Stimulated activated naive CD4-positive, alpha-beta T cell treated with Interleukin-2 at 50 U/mL for 16 hours (primary cell): ENCODE results near the gene CEBPZOS.

Source experiments
- DNase-seq: peaks from one replicate; lab custom pipeline; 2025; lab: John Stamatoyannopoulos, UW

CEBPZOS gene

GRCh38 chr2:37232131-37232933 is 36.0 kb downstream of the CEBPZOS start:
- DNase-seq = peak; percentile 28

GRCh38 chr2:37243435-37243834 is 47.1 kb downstream of the CEBPZOS start:
- DNase-seq = no peak

DNA sequence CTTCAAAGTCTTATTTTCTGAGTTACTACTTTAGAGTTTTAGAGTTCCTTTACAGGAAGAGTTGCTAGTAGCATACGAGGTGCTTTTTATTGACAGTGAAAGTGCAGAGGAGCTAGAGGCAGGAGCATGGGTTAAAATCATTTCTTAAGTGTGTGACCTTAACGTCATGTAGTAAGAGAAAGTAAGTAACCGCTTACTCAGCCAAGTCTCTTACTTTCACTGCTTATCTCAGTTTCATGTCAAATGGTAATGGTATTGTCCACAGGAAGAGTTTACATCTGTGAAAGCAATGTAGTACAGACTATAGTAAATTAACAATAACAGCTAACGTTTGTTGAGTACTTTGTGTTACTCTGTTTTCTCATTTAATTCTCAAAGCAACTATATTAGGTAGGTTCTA is 47.7 kb downstream of the CEBPZOS start:
- DNase-seq = no peak

DNA sequence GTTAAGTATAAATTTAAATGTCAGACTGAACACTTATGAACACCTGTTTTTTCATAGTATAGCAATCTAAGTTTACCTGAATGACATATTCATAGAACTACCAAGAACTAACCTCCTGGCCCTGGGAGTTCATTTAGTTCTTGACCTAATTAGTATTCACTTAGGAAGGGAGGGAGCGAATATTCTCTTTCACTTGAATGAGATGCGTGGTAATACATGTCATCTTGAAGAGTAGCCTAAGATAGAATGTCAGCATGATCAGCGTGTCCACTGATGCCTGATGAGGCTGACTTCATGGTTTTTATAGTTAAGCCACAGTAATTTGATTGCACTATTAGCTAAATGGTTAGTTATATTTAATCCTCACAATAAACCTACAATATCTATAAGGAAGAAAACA is 48.5 kb downstream of the CEBPZOS start:
- DNase-seq = no peak

DNA sequence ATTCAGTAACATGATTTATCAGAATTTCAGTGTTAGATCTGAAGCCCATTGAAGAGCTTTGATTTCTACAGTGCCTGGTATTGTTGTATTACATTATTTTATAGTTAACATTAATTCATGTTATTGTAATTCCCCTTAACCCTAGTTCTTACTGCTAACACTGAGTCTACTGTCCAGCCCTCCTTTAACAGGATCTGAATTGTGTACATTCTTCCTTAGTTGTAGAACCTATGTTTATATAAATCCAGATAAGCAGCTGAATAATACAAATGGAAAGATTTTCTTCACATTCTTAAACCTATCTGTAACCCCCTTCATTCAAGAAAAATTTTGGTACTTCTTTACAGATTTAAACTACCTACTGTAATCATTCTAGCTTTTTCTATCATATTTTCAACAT is 49.9 kb downstream of the CEBPZOS start:
- no peak for DNase-seq

DNA sequence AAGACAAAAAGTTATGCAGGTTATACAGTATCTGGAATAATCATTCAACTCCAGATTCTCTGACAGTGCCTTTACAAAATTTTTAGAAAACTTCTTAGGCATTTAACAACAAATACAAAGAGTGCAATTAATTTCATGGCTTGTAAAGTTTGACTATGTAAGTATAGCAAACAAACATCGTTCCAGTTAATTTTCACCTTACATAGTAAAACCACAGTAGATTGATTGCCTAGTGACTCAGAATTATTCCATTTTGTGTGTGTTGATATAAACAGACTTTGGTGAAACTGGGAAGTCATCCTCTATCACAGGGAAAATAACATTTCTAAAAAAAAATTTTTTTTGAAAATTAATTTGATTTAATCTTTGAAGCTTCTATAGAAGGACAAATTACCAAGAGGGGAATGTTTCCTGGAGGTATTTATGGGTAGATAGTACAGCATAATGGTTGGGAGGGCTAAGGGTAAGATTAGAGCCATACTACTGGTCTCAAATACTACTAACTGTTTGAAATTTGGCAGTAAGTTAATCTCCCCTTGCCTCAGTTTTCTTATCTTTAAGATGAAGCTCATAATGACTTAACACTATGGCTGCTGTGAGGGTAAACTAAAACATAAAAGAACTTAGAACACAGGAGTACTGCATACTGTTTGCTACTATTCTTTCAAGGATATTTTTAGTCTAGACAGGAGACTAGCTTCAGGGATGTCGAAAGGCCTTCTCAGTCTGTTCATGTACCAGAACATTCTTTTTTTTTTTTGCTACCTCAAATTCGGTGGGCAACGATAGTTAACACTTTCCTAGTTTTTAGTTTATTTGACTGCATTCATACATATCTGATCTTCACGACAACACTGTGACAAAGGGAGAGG is 54.8 kb downstream of the CEBPZOS start:
- no peak for DNase-seq
